K562 (cell line): ENCODE measurements around the gene MAP3K4. TPM values are rescaled to one million over a fixed set of nuclear protein-coding genes. Genes with fewer than 3 reads are reported as not detected.
A peak's percentile ranks its signal among the peaks of the same experiment; 100 is the strongest.

Source experiments
- ARID4B ChIP-seq: sonication (generic); formaldehyde crosslinking; IDR thresholded peaks from 2 replicates; pipeline ENCODE4 v1.8.0; 2022; ENCODE audit warnings: mild to moderate bottlenecking, missing genetic modification reagents
- CBFB ChIP-seq: sonication (generic); formaldehyde crosslinking; IDR thresholded peaks from 2 replicates; pipeline ENCODE4 v1.4.0; 2020; ENCODE audit warnings: mild to moderate bottlenecking, missing genetic modification reagents
- DEAF1 ChIP-seq: fragments of 450-650 bp; formaldehyde crosslinking; IDR thresholded peaks from 2 replicates; pipeline ENCODE4 v1.4.0; 2020; ENCODE audit warnings: mild to moderate bottlenecking, moderate library complexity
- FIP1L1 ChIP-seq: fragments of 200-400 bp; formaldehyde crosslinking; IDR thresholded peaks from 2 replicates; pipeline ENCODE4 v1.6.1; 2018; ENCODE audit warnings: mild to moderate bottlenecking, low read depth, low read length; ENCODE audit not compliant: poor library complexity, severe bottlenecking
- FOXP4 ChIP-seq: sonication (generic); formaldehyde crosslinking; IDR thresholded peaks from 2 replicates; pipeline ENCODE4 v1.8.0; 2022; ENCODE audit warnings: mild to moderate bottlenecking, missing genetic modification reagents, borderline replicate concordance
- HES1 ChIP-seq: fragments of 450-650 bp; IDR thresholded peaks from 2 replicates; pipeline ENCODE4 v1.6.1; 2016; ENCODE audit warnings: low read depth, mild to moderate bottlenecking, moderate library complexity
- HNRNPK ChIP-seq: fragments of 200-400 bp; formaldehyde crosslinking; IDR thresholded peaks from one replicate; pipeline ENCODE4 v1.6.1; 2018; ENCODE audit warnings: mild to moderate bottlenecking, low read depth, low read length; ENCODE audit not compliant: poor library complexity, severe bottlenecking
- KLF16 ChIP-seq: IDR thresholded peaks from 2 replicates; pipeline ENCODE4 v1.6.1; 2016; ENCODE audit warnings: antibody characterized with exemption
- L3MBTL2 ChIP-seq: fragments of 450-650 bp; IDR thresholded peaks from 2 replicates; pipeline ENCODE4 v1.6.1; 2016; ENCODE audit warnings: mild to moderate bottlenecking, moderate library complexity
- MXI1 ChIP-seq: IDR thresholded peaks from 2 replicates; pipeline ENCODE4 v1.6.1; 2011; ENCODE audit warnings: low read depth, mild to moderate bottlenecking, improper control_type of control experiment, low read length
- NRF1 ChIP-seq, 2 experiments: fragments of 450-650 bp; IDR thresholded peaks in 1 of 2; conservative IDR thresholded peaks in 1 of 2; 2 replicates each; pipeline ENCODE4 v1.6.1; 2014; ENCODE audit warnings: mild to moderate bottlenecking in 2 of 2
- PHB ChIP-seq: fragments of 250-450 bp; sonication (Bioruptor Pico); IDR thresholded peaks from 2 replicates; pipeline ENCODE4 v1.5.0; 2021
- POLR2H ChIP-seq: IDR thresholded peaks from 2 replicates; pipeline ENCODE4 v1.6.1; 2016; ENCODE audit warnings: missing genetic modification characterization, low read depth, mild to moderate bottlenecking, control low read depth, missing compliant biosample characterization, moderate library complexity
- ZMIZ1 ChIP-seq, 2 experiments: fragments of 150-350 bp in 1 of 2; IDR thresholded peaks; 2 replicates each; pipeline ENCODE4 v1.6.1; 2012 to 2016; ENCODE audit warnings: low read depth in 2 of 2, low read length in 2 of 2, mild to moderate bottlenecking in 1 of 2, moderate library complexity in 1 of 2
- polyA plus RNA-seq, 8 experiments: library from polyadenylated mRNA; depleted of rRNA in 4 of 8; stranded (reverse) in 5 of 8; unstranded in 3 of 8; fragments of >200 nt; fragmentation: Nextera tagmentation in 2 of 8; fragmentation: Illumina TruSeq in 1 of 8; extraction: Ambion mirVana in 2 of 8; extraction: Trizol in 1 of 8; gene quantifications; 2 replicates each; pipeline versions ENCODE4 v1.2.1 to v1.2.3, GENCODE V29; 2011 to 2014; ENCODE audit warnings: inconsistent platforms in 1 of 8, missing spikeins in 1 of 8
- total RNA-seq, 7 experiments: library from RNA; depleted of rRNA in 6 of 7; stranded (reverse); fragments of >200 nt in 6 of 7; fragmentation: Illumina TruSeq in 2 of 7; extraction: Trizol in 2 of 7; gene quantifications; 2 replicates each; pipeline versions ENCODE4 v1.2.1 to v1.2.3, GENCODE V29; 2011 to 2021; ENCODE audit warnings: low replicate concordance in 1 of 7

MAP3K4 gene
- total and polyA plus RNA-seq, 9 of the 15 experiments (the other 6 are each of a cell fraction or from before 2014, with no cell fraction given) = 21.0 to 77.2 (median 48.9) TPM

- TF ChIP-seq DEAF1 (CRISPR knock-in tag) (0 out of 2 replicates have a peak, but pooled peaks have one; percentile 14), FOXP4 (CRISPR knock-in tag) (no peak), CBFB (CRISPR knock-in tag) (peak; percentile 49; the same call in 1 of the 2 replicates), HES1 (no peak), L3MBTL2 (peak; percentile 88), HNRNPK (peak; percentile 14), ZMIZ1 (IDR thresholded peaks at IDR 0.05; ENCODE audit: low read depth in 2 of 2, low read length in 2 of 2) (peak in 1 of 2 experiments; percentile 23; a peak in 1 of 4 replicates), FIP1L1 (peak; percentile 89), ARID4B (CRISPR knock-in tag) (peak; percentile 89), POLR2H (peak; percentile 51; the same call in 1 of the 2 replicates), KLF16 (peak; percentile 62; the same call in 1 of the 2 replicates), PHB (no peak), NRF1 (conservative IDR thresholded peaks at IDR 0.05 in 1 of 2, IDR thresholded peaks at IDR 0.05 in 1 of 2) (peak; percentile 74 to 75), MXI1 (no peak; the same call in 1 of the 2 replicates)
Observed at GRCh38 chr6:160991406-160992060, at the start of gene MAP3K4 (continued).
